Loucy (cell line): ENCODE results near the gene NSDHL.

Experiments used
- H2AFZ ChIP-seq: fragments of 200-600 bp; sonication (generic); 2 replicates; pipeline ENCODE4 v1.6.0; 2016; ENCODE audit warnings: antibody characterized with exemption, mild to moderate bottlenecking, low read length, moderate library complexity
- H3F3A ChIP-seq: fragments of 200-600 bp; 2 replicates; pipeline ENCODE4 v1.6.0; 2016; ENCODE audit warnings: antibody characterized with exemption, low read depth, mild to moderate bottlenecking
- H3K27me3 ChIP-seq: fragments of 200-600 bp; sonication (generic); 2 replicates; pipeline ENCODE4 v1.6.1; 2014; ENCODE audit warnings: low read length, mild to moderate bottlenecking; ENCODE audit not compliant: insufficient read depth, poor library complexity, severe bottlenecking
- H3K36me3 ChIP-seq: fragments of 200-600 bp; sonication (generic); 2 replicates; pipeline ENCODE4 v1.6.1; 2016; ENCODE audit warnings: low read length; ENCODE audit not compliant: insufficient read depth
- H3K4me1 ChIP-seq: fragments of 200-600 bp; sonication (generic); 2 replicates; pipeline ENCODE4 v1.5.1; 2014; ENCODE audit warnings: low read length, mild to moderate bottlenecking; ENCODE audit not compliant: insufficient read depth, poor library complexity, severe bottlenecking
- H3K4me2 ChIP-seq: fragments of 200-600 bp; sonication (generic); 2 replicates; pipeline ENCODE4 v1.6.0; 2014; ENCODE audit warnings: antibody characterized with exemption, low read length, low read depth, mild to moderate bottlenecking; ENCODE audit not compliant: poor library complexity, severe bottlenecking
- H3K4me3 ChIP-seq: fragments of 200-600 bp; sonication (generic); 2 replicates; pipeline ENCODE4 v1.5.1; 2014; ENCODE audit warnings: low read length, mild to moderate bottlenecking, mixed read lengths; ENCODE audit not compliant: poor library complexity, severe bottlenecking
- H3K79me2 ChIP-seq: fragments of 200-600 bp; sonication (generic); 2 replicates; pipeline ENCODE4 v1.6.1; 2014; ENCODE audit warnings: low read length; ENCODE audit not compliant: insufficient read depth
- H3K9ac ChIP-seq: fragments of 200-600 bp; sonication (generic); 2 replicates; pipeline ENCODE4 v1.6.0; 2014; ENCODE audit warnings: mild to moderate bottlenecking, low read depth, low read length, moderate library complexity; ENCODE audit not compliant: poor library complexity, severe bottlenecking
- H3K9me2 ChIP-seq: fragments of 200-600 bp; sonication (generic); replicated peaks from 2 replicates; pipeline ENCODE4 v1.6.1; 2016; ENCODE audit warnings: low read depth, low read length, mixed read lengths
- H3K9me3 ChIP-seq: fragments of 200-600 bp; sonication (generic); 2 replicates; pipeline ENCODE4 v1.6.1; 2014; ENCODE audit warnings: mild to moderate bottlenecking, antibody characterized with exemption, low read length, low read depth; ENCODE audit not compliant: insufficient read depth
- H4K20me1 ChIP-seq: fragments of 200-600 bp; sonication (generic); 2 replicates; pipeline ENCODE4 v1.6.0; 2014; ENCODE audit warnings: antibody characterized with exemption, low read length, mild to moderate bottlenecking; ENCODE audit not compliant: insufficient read depth, poor library complexity, severe bottlenecking
- EZH2phosphoT487 ChIP-seq: fragments of 200-600 bp; IDR thresholded peaks from 2 replicates; pipeline ENCODE4 v1.6.1; 2018; ENCODE audit warnings: antibody characterized with exemption, mild to moderate bottlenecking, moderate library complexity, borderline replicate concordance
- TF ChIP-seq, protein P1 (sequence below): fragments of 200-600 bp; sonication (generic); conservative IDR thresholded peaks from 2 replicates; pipeline ENCODE4 v1.5.1; 2014; ENCODE audit warnings: mild to moderate bottlenecking, antibody characterized with exemption, low read length

NSDHL gene

DNA sequence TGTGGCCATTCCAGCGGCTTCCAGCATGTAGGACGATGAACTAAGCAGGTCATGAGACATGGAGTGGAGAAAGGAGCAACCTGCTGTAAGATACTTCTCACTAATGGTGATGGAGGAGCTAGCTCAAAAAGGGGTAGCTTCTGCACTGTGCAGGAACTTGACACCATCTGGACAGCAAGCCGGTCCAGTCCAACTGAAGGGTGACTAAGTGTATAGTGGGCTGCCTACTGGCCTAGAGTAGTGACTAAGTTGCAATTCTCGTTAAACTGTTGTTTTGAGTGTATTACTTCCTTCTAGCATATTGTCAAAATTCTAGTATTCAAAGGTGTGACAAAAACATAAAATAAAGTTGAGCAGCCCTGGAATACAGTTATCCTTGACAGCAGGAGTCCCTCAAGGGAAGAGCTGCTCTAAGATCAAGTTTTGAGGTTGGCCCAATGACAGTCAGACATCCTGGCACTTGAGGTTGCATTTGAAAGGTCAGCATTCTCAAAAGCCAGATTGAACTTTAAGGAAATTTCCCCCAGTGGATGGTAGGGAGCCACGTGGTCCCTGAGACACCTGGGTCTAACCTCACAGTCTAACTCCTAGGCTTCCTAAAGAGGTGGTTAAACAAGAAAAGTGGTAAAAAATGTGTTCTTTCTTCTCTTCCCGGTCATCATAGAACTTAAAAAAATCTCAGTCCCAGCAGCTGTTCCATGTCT lies 8.3 kb upstream of the NSDHL start:
- Histone ChIP-seq H3K4me3 (no peak overlapping the region), H3K4me2 (no peak overlapping the region), H3K36me3 (no peaks in the 10 kb centered on the region), H3F3A (no peaks in the 10 kb centered on the region), H4K20me1 (no peaks in the 10 kb centered on the region), H3K79me2 (no peaks in the 10 kb centered on the region), H3K9me2 (no peaks in the 10 kb centered on the region), H3K9me3 (no peaks in the 10 kb centered on the region), H3K9ac (no peak overlapping the region), H3K27me3 (no peaks in the 10 kb centered on the region), H3K4me1 (no peaks in the 10 kb centered on the region), H2AFZ (no peak overlapping the region)
- no peak for TF ChIP-seq EZH2phosphoT487
- TF ChIP-seq, protein P1, sequence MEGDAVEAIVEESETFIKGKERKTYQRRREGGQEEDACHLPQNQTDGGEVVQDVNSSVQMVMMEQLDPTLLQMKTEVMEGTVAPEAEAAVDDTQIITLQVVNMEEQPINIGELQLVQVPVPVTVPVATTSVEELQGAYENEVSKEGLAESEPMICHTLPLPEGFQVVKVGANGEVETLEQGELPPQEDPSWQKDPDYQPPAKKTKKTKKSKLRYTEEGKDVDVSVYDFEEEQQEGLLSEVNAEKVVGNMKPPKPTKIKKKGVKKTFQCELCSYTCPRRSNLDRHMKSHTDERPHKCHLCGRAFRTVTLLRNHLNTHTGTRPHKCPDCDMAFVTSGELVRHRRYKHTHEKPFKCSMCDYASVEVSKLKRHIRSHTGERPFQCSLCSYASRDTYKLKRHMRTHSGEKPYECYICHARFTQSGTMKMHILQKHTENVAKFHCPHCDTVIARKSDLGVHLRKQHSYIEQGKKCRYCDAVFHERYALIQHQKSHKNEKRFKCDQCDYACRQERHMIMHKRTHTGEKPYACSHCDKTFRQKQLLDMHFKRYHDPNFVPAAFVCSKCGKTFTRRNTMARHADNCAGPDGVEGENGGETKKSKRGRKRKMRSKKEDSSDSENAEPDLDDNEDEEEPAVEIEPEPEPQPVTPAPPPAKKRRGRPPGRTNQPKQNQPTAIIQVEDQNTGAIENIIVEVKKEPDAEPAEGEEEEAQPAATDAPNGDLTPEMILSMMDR = no peak

DNA sequence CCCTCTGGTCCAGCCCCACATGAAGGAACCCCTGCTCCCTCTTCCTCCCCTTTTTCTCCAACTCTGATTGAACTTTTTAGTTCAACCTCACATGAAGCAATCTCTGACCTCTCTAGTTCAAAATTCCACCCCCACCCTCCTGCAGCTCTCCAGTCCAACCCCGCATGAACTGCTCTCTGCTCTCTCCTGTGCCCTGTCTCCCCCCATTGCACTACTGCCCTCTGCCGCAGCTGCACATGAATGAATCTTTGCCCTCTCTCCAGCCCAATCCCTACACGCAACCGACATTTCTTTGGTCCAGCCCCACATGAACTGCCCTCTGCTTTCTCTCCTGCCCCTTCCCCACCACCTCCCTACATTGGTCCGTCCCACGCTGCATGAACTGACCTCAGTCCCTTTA lies 7.2 kb upstream of the NSDHL start:
- H3K36me3 ChIP-seq = no peaks in the 10 kb centered on the region
- H3K9me2 ChIP-seq = no peaks in the 10 kb centered on the region
- no peak overlapping the region for H2AFZ ChIP-seq
- TF ChIP-seq, protein P1 = no peak
- TF ChIP-seq EZH2phosphoT487 = no peak
- no peaks in the 10 kb centered on the region for H4K20me1 ChIP-seq
- no peaks in the 10 kb centered on the region for H3K79me2 ChIP-seq
- H3K27me3 ChIP-seq = no peaks in the 10 kb centered on the region
- no peak overlapping the region for H3K4me2 ChIP-seq
- H3K4me3 ChIP-seq = no peak overlapping the region
- H3F3A ChIP-seq = no peaks in the 10 kb centered on the region
- H3K9me3 ChIP-seq = no peaks in the 10 kb centered on the region
- H3K4me1 ChIP-seq = no peaks in the 10 kb centered on the region
- no peak overlapping the region for H3K9ac ChIP-seq

DNA sequence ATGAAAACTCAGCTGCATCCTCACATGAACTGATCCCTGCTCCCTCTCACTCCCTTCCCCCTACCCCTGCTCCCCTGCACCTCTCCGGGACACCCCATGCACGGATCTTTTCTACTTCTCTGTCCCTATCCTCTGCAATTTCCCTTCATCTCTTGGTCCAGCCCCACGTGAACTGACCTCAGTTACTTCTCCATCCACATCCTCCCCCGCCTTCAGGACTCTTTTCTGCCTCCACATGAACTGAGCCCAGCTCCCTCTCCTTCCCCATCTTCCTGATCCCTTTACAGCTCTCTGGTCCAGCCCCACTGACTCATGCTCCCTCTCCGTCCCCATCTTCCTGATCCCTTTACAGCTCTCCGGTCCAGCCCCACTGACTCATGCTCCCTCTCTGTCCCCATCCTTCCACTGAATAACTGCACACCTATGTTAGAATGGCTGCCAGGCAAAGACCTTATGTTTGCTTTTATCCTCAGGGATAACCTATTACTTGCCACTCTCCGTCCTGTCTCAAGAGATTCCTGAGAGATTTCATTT lies 6.0 kb upstream of the NSDHL start:
- H3K79me2 ChIP-seq = no peaks in the 10 kb centered on the region
- H3K4me1 ChIP-seq = peaks cover 2% of the 10 kb centered on the region
- H2AFZ ChIP-seq = no peak overlapping the region
- no peaks in the 10 kb centered on the region for H3K9me3 ChIP-seq
- no peak overlapping the region for H3K4me3 ChIP-seq
- no peak overlapping the region for H3K4me2 ChIP-seq
- TF ChIP-seq EZH2phosphoT487 = no peak
- TF ChIP-seq, protein P1 = no peak
- H3K36me3 ChIP-seq = no peaks in the 10 kb centered on the region
- no peaks in the 10 kb centered on the region for H3K27me3 ChIP-seq
- no peaks in the 10 kb centered on the region for H3F3A ChIP-seq
- H3K9ac ChIP-seq = no peak overlapping the region
- no peaks in the 10 kb centered on the region for H3K9me2 ChIP-seq
- H4K20me1 ChIP-seq = no peaks in the 10 kb centered on the region
